Activated CD4-positive, alpha-beta T cell treated with anti-CD3 and anti-CD28 coated beads for 36 hours (primary cell): ENCODE measurements around the gene FZD8. TPM values are rescaled to one million over a fixed set of nuclear protein-coding genes. Genes with fewer than 3 reads are reported as not detected.

Experiments used
- ATAC-seq: fragments of 200-7000 bp; cut with Tn5 transposase; one replicate; pipeline ENCODE4 v1.10.0; 2021; ENCODE audit warnings: mild to moderate bottlenecking, moderate library complexity
- CTCF ChIA-PET: fragments of 350-600 bp; sonication (Branson Sonifier 250); formaldehyde crosslinking; loops from one replicate; lab custom pipeline; 2021; ENCODE audit warnings: antibody characterized with exemption; lab: Charles Lee
- POLR2A ChIA-PET: fragments of 350-600 bp; sonication (Branson Sonifier 250); formaldehyde crosslinking; loops from one replicate; lab custom pipeline; 2021; ENCODE audit warnings: antibody characterized with exemption, inconsistent platforms; lab: Charles Lee
- DNase-seq: peaks from one replicate; pipeline ENCODE4 v3.0.0-alpha.2; 2020
- H3K27ac Mint-ChIP-seq: one replicate; pipeline ENCODE4 v1.8.0; 2021; ENCODE audit warnings: mixed read lengths
- H3K27me3 Mint-ChIP-seq: one replicate; pipeline ENCODE4 v1.8.0; 2021; ENCODE audit warnings: mixed read lengths
- H3K36me3 Mint-ChIP-seq: one replicate; pipeline ENCODE4 v1.8.0; 2021; ENCODE audit warnings: low read depth, mixed read lengths
- H3K4me1 Mint-ChIP-seq: one replicate; pipeline ENCODE4 v1.8.0; 2021; ENCODE audit warnings: mixed read lengths
- H3K4me3 Mint-ChIP-seq: one replicate; pipeline ENCODE4 v1.8.0; 2021; ENCODE audit warnings: mild to moderate bottlenecking, moderate library complexity, mixed read lengths
- H3K9me3 Mint-ChIP-seq: one replicate; pipeline ENCODE4 v1.8.0; 2021; ENCODE audit warnings: low read depth, mixed read lengths
- intact Hi-C, 2 experiments: fragments of 100-400 bp; cut with DNase I in 1 of 2; cut with micrococcal nuclease in 1 of 2; formaldehyde crosslinking; loops; one replicate each; pipeline versions ENCODE4 v1.14.2 to v1.15.1; 2022 to 2024; cut with DNase I, micrococcal nuclease
- total RNA-seq, 2 experiments: library from RNA; stranded (reverse); gene quantifications; one replicate each; pipeline ENCODE4 v1.2.3, GENCODE V29; 2021

Gene FZD8
- total RNA-seq, 2 experiments from 2014 or later = 0.16 to 0.18 TPM

GRCh38 chr10:35605191-35605590 lies 36.9 kb downstream of the FZD8 start, which contains the start of gene GJD4:
GJD4 (plus strand) TSS chr10:35605341; CDS start chr10:35605568, 227 bp downstream.
- Mint-ChIP-seq H3K4me1 (peaks cover 3% of the 10 kb centered on the region), H3K4me3 (no peak within 1 kb of the TSS), H3K27ac (no peak within 1 kb of the TSS), H3K9me3 (peaks cover 9% of the 10 kb centered on the region), H3K36me3 (no peaks in the 10 kb centered on the region), H3K27me3 (peaks cover 46% of the 10 kb centered on the region)
- DNase-seq = no peak
- POLR2A ChIA-PET = no interaction called here
- intact Hi-C loops = no loop called here
- CTCF ChIA-PET = no interaction called here
- no peak for ATAC-seq

GRCh38 chr10:35600193-35600592 lies 41.9 kb downstream of the FZD8 start:
- no peak overlapping the region for H3K27ac Mint-ChIP-seq
- H3K9me3 Mint-ChIP-seq = peaks cover 9% of the 10 kb centered on the region
- DNase-seq (no peak), ATAC-seq (no peak)
- intact Hi-C loops = no loop called here
- H3K4me3 Mint-ChIP-seq = no peak overlapping the region
- no peaks in the 10 kb centered on the region for H3K4me1 Mint-ChIP-seq
- POLR2A ChIA-PET = no interaction called here
- H3K27me3 Mint-ChIP-seq = peaks cover 27% of the 10 kb centered on the region
- CTCF ChIA-PET = interaction anchor here (0.6 kb wide), 2 partner anchors 9 to 33 kb away, joined by 3 to 4 read pairs; no protein-coding TSS in a partner anchor
- H3K36me3 Mint-ChIP-seq = no peaks in the 10 kb centered on the region

GRCh38 chr10:35598379-35598778 lies 43.7 kb downstream of the FZD8 start:
- H3K36me3 Mint-ChIP-seq = no peaks in the 10 kb centered on the region
- H3K27ac Mint-ChIP-seq = no peak overlapping the region
- no peaks in the 10 kb centered on the region for H3K4me1 Mint-ChIP-seq
- CTCF ChIA-PET = no interaction called here
- H3K4me3 Mint-ChIP-seq = no peak overlapping the region
- POLR2A ChIA-PET = no interaction called here
- intact Hi-C loops = loop anchor here in 1 of 2 experiments (10.0 kb wide), 1 partner anchor 354 kb away; no protein-coding TSS in a partner anchor
- H3K27me3 Mint-ChIP-seq = peaks cover 14% of the 10 kb centered on the region
- ATAC-seq (no peak), DNase-seq (no peak)
- H3K9me3 Mint-ChIP-seq = peaks cover 9% of the 10 kb centered on the region

- Mint-ChIP-seq H3K36me3 (no peaks in the 10 kb centered on the region), H3K9me3 (peaks cover 2% of the 10 kb centered on the region), H3K27ac (no peak overlapping the region), H3K27me3 (peaks cover 14% of the 10 kb centered on the region), H3K4me3 (no peak overlapping the region), H3K4me1 (no peaks in the 10 kb centered on the region)
- intact Hi-C loops = loop anchor here in 1 of 2 experiments (10.0 kb wide), 1 partner anchor 350 kb away; no protein-coding TSS in a partner anchor
- DNase-seq (no peak), ATAC-seq (no peak)
- POLR2A ChIA-PET = no interaction called here
- CTCF ChIA-PET = interaction anchor here (1.5 kb wide), 1 partner anchor 16 kb away, joined by 3 read pairs; no protein-coding TSS in a partner anchor
Observed at GRCh38 chr10:35595106-35595505, 47.0 kb downstream of the FZD8 start.

GRCh38 chr10:35594115-35595079 lies 47.7 kb downstream of the FZD8 start:
- no peak for ATAC-seq
- DNase-seq = no peak
- Mint-ChIP-seq H3K4me3 (no peak overlapping the region), H3K4me1 (no peaks in the 10 kb centered on the region), H3K27me3 (peaks cover 14% of the 10 kb centered on the region), H3K36me3 (no peaks in the 10 kb centered on the region), H3K9me3 (peaks cover 2% of the 10 kb centered on the region), H3K27ac (no peak overlapping the region)
- intact Hi-C loops = loop anchor here in 1 of 2 experiments (10.0 kb wide), 1 partner anchor 350 kb away; no protein-coding TSS in a partner anchor
- ChIA-PET CTCF (interaction anchor here (1.5 kb wide), 1 partner anchor 15 kb away, joined by 3 read pairs; no protein-coding TSS in a partner anchor), POLR2A (no interaction called here)

- Mint-ChIP-seq H3K4me3 (no peak overlapping the region), H3K27ac (no peak overlapping the region), H3K36me3 (no peaks in the 10 kb centered on the region), H3K4me1 (no peaks in the 10 kb centered on the region), H3K27me3 (peaks cover 13% of the 10 kb centered on the region), H3K9me3 (peaks cover 2% of the 10 kb centered on the region)
- no peak for ATAC-seq
- DNase-seq = no peak
- intact Hi-C loops = loop anchor here in 1 of 2 experiments (10.0 kb wide), 1 partner anchor 348 kb away; no protein-coding TSS in a partner anchor
- ChIA-PET POLR2A (no interaction called here), CTCF (interaction anchor here (1.2 kb wide), 1 partner anchor 30 kb away, joined by 5 read pairs; no protein-coding TSS in a partner anchor)
Observed at GRCh38 chr10:35592441-35592840, 49.7 kb downstream of the FZD8 start.

- ChIA-PET POLR2A (no interaction called here), CTCF (interaction anchor here (1.4 kb wide), 1 partner anchor 26 kb away, joined by 5 read pairs; no protein-coding TSS in a partner anchor)
- no peaks in the 10 kb centered on the region for H3K4me1 Mint-ChIP-seq
- H3K9me3 Mint-ChIP-seq = peaks cover 2% of the 10 kb centered on the region
- no peak overlapping the region for H3K4me3 Mint-ChIP-seq
- intact Hi-C loops = no loop called here
- no peaks in the 10 kb centered on the region for H3K36me3 Mint-ChIP-seq
- no peak for ATAC-seq
- no peak overlapping the region for H3K27ac Mint-ChIP-seq
- peaks cover 13% of the 10 kb centered on the region for H3K27me3 Mint-ChIP-seq
- DNase-seq = no peak
Observed at GRCh38 chr10:35588836-35589235, 53.3 kb downstream of the FZD8 start.

Other genes starting within 250 kb of the FZD8 start
- gene GJD4, start 37.0 kb downstream of the FZD8 start, total RNA-seq = not detected